ENCODE measurements around the gene AGRP.
"Not testable (repeated sequence)": the region's sequence is repeated elsewhere in the genome, so short reads cannot be mapped to it uniquely, and the experiment has no call there.

AGRP gene

DNA sequence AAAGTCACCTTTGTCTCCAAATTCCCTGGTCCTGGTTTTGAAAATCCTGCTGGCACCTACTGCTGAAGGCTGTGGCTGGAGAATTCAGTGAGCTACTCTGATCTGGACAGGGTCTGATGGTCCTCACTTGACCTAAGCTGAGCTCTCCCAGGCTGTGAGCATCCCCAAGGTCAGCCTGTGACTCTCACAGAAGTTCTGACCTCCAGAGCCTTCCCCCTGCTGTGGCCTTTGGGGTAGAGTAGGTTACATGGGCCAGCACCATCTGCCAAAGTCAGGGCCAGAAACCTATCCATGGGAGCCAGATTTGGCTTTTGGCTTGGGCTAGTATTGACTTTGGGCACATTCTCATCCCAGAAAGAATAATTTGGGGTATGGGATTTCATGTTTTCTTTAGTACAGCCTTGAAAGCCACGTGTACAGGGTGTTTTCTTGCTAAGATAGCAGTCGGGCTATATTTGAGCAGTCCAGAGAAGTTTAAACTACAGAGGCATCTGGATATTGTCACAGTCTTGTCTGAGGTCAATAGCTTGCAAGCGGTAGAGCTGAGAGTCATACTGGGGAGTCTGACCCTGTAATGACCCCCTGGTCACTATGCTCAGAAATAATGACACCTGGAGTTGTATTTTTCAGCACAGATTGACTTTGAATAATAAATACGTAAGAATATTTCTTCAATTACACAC lies 6.2 kb upstream of the AGRP start:
- TF ChIP-seq SP2 (tag by site-specific recombination; IDR thresholded peaks at IDR 0.05): no peak
- no peak for TF ChIP-seq PATZ1 (tag by site-specific recombination; IDR thresholded peaks at IDR 0.05)
- no peak for TF ChIP-seq ZNF112 (tag by site-specific recombination; IDR thresholded peaks at IDR 0.05)
- TF ChIP-seq ZNF114 (tag by site-specific recombination; IDR thresholded peaks at IDR 0.05): no peak
- no peak for TF ChIP-seq ZNF146 (tag by site-specific recombination; IDR thresholded peaks at IDR 0.05)
- no peak for TF ChIP-seq ZNF529 (tag by site-specific recombination; IDR thresholded peaks at IDR 0.05; ENCODE audit: insufficient replicate concordance)
- TF ChIP-seq ZNF324 (tag by site-specific recombination; IDR thresholded peaks at IDR 0.05): no peak
- TF ChIP-seq ZNF426 (tag by site-specific recombination; IDR thresholded peaks at IDR 0.05): no peak
- TF ChIP-seq, protein P1, sequence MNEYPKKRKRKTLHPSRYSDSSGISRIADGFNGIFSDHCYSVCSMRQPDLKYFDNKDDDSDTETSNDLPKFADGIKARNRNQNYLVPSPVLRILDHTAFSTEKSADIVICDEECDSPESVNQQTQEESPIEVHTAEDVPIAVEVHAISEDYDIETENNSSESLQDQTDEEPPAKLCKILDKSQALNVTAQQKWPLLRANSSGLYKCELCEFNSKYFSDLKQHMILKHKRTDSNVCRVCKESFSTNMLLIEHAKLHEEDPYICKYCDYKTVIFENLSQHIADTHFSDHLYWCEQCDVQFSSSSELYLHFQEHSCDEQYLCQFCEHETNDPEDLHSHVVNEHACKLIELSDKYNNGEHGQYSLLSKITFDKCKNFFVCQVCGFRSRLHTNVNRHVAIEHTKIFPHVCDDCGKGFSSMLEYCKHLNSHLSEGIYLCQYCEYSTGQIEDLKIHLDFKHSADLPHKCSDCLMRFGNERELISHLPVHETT (tag by site-specific recombination; IDR thresholded peaks at IDR 0.05): no peak
- no peak for TF ChIP-seq ZBTB49 (tag by site-specific recombination; IDR thresholded peaks at IDR 0.05; ENCODE audit: low read depth)
- Histone ChIP-seq H3K27ac (ENCODE audit: extremely low read depth, low read depth, low read length) (no peak overlapping the region), H3K4me1 (ENCODE audit: control insufficient read depth, insufficient read depth, low read length) (no peaks in the 10 kb centered on the region), H3K36me3 (ENCODE audit: control insufficient read depth in 2 of 2, insufficient read depth in 1 of 2, low read length in 2 of 2) (peaks cover 0 to 10% of the 10 kb centered on the region in 2 experiments; a peak in 2 of 3 replicates), H3K4me3 (ENCODE audit: low read depth, low read length) (no peak overlapping the region), H3K9me3 (ENCODE audit: control insufficient read depth, insufficient read depth, low read depth, low read length) (no peaks in the 10 kb centered on the region)
- POLR2A ChIA-PET: interaction anchor here (1.6 kb wide), 1 partner anchor 32 kb away, joined by 4 read pairs; no protein-coding TSS in a partner anchor
- CTCF ChIA-PET: interaction anchor here (0.5 to 2.4 kb wide), 5 partner anchors 8 to 535 kb away, joined by 3 to 10 read pairs (median 4); partner anchors contain the start of gene ATP6V0D1

GRCh38 chr16:67487561-67487960 lies 4.2 kb upstream of the AGRP start:
- H3K9me3 ChIP-seq (ENCODE audit: control insufficient read depth, insufficient read depth, low read depth, low read length); H3K27ac ChIP-seq (ENCODE audit: extremely low read depth, low read depth, low read length); H3K4me1 ChIP-seq (ENCODE audit: control insufficient read depth, insufficient read depth, low read length); H3K4me3 ChIP-seq (ENCODE audit: low read depth, low read length): not testable (repeated sequence)
- POLR2A ChIA-PET: interaction anchor here (0.6 kb wide), 1 partner anchor 19 kb away, joined by 4 read pairs; no protein-coding TSS in a partner anchor
- CTCF ChIA-PET: interaction anchor here (0.6 to 1.2 kb wide), 5 partner anchors 22 to 155 kb away, joined by 3 to 5 read pairs (median 3); no protein-coding TSS in a partner anchor
- peaks cover 0 to 19% of the 10 kb centered on the region in 2 experiments; a peak in 1 of 3 replicates for H3K36me3 ChIP-seq (ENCODE audit: control insufficient read depth in 2 of 2, insufficient read depth in 1 of 2, low read length in 2 of 2)

DNA sequence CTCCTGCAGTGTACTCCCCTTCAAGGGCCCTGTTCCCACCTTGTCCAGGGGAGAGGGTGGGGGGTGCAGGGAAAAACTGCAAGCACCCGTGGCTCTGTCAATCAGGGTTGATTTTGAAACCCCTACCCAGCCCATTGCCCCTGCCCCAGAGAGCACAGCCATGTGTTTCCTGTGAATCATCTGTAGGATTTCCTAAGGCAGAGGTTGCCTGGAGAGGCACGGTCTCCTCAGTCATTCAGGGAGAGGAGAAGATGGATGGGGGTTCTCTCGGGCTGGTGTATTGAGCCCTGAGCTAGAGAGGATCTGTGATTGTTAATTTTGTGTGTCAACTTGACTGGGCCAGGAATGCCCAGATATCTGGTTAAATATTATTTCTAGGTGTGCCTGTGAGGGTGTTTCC lies 3.5 kb upstream of the AGRP start:
- peaks cover 0 to 19% of the 10 kb centered on the region in 2 experiments; a peak in 1 of 3 replicates for H3K36me3 ChIP-seq (ENCODE audit: control insufficient read depth in 2 of 2, insufficient read depth in 1 of 2, low read length in 2 of 2)
- TF ChIP-seq ZNF24 (tag by site-specific recombination; IDR thresholded peaks at IDR 0.05) (no peak), MYNN (tag by site-specific recombination; IDR thresholded peaks at IDR 0.05; ENCODE audit: borderline replicate concordance) (no peak), ZNF600 (tag by site-specific recombination; IDR thresholded peaks at IDR 0.05) (no peak), ZNF747 (tag by site-specific recombination; IDR thresholded peaks at IDR 0.05) (no peak)
- TF ChIP-seq, protein P2, sequence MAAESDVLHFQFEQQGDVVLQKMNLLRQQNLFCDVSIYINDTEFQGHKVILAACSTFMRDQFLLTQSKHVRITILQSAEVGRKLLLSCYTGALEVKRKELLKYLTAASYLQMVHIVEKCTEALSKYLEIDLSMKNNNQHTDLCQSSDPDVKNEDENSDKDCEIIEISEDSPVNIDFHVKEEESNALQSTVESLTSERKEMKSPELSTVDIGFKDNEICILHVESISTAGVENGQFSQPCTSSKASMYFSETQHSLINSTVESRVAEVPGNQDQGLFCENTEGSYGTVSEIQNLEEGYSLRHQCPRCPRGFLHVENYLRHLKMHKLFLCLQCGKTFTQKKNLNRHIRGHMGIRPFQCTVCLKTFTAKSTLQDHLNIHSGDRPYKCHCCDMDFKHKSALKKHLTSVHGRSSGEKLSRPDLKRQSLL (tag by site-specific recombination; IDR thresholded peaks at IDR 0.05): no peak
- TF ChIP-seq, protein P3, sequence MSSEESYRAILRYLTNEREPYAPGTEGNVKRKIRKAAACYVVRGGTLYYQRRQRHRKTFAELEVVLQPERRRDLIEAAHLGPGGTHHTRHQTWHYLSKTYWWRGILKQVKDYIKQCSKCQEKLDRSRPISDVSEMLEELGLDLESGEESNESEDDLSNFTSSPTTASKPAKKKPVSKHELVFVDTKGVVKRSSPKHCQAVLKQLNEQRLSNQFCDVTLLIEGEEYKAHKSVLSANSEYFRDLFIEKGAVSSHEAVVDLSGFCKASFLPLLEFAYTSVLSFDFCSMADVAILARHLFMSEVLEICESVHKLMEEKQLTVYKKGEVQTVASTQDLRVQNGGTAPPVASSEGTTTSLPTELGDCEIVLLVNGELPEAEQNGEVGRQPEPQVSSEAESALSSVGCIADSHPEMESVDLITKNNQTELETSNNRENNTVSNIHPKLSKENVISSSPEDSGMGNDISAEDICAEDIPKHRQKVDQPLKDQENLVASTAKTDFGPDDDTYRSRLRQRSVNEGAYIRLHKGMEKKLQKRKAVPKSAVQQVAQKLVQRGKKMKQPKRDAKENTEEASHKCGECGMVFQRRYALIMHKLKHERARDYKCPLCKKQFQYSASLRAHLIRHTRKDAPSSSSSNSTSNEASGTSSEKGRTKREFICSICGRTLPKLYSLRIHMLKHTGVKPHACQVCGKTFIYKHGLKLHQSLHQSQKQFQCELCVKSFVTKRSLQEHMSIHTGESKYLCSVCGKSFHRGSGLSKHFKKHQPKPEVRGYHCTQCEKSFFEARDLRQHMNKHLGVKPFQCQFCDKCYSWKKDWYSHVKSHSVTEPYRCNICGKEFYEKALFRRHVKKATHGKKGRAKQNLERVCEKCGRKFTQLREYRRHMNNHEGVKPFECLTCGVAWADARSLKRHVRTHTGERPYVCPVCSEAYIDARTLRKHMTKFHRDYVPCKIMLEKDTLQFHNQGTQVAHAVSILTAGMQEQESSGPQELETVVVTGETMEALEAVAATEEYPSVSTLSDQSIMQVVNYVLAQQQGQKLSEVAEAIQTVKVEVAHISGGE (tag by site-specific recombination; conservative IDR thresholded peaks at IDR 0.05; ENCODE audit: low read depth): no peak
- no peaks in the 10 kb centered on the region for H3K4me1 ChIP-seq (ENCODE audit: control insufficient read depth, insufficient read depth, low read length)
- no peak overlapping the region for H3K27ac ChIP-seq (ENCODE audit: extremely low read depth, low read depth, low read length)
- ChIA-PET POLR2A (interaction anchor here (0.6 kb wide), 1 partner anchor 19 kb away, joined by 4 read pairs; no protein-coding TSS in a partner anchor), CTCF (interaction anchor here (0.7 to 1.2 kb wide), 4 partner anchors 21 to 93 kb away, joined by 3 to 4 read pairs (median 4); no protein-coding TSS in a partner anchor)
- no peaks in the 10 kb centered on the region for H3K9me3 ChIP-seq (ENCODE audit: control insufficient read depth, insufficient read depth, low read depth, low read length)
- H3K4me3 ChIP-seq (ENCODE audit: low read depth, low read length): no peak overlapping the region

All from HEK293 (cell line).